ENCODE measurements around the gene CRIP2.

DNA sequence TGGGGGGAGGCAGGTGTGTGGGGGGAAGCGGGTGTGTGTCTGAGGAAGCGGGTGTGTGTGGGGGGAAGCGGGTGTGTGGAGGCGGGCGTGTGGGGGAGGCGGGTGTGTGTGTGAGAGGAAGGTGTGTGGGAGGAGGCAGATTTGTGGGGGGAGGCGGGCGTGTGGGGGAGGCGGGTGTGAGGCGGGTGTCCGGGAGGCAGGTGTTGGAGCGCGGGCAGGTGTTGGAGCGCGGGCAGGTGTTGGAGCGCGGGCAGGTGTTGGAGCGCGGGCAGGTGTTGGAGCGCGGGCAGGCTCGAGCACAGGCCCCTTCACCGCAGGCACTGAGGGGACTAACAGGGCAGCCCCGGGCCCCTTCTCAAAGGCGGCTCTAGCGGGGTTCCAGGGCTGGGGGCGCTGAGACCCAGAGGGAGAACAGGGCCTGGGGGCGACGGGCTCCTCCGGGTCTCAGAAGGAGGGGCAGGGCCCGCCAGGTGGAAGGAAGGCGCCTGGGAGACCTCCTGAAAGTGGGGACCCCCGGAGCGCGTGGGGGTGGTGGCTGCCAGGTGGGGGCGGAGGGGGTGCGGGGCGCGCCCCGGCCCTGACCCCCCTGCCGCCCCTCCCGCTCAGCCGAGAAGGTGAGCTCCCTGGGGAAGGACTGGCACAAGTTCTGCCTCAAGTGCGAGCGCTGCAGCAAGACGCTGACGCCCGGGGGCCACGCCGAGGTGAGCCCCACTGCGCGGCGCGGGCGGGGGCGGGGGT lies 3.2 kb downstream of the CRIP2 start:
- TF ChIP-seq YY1 (IDR thresholded peaks at IDR 0.05; ENCODE audit: insufficient read depth, insufficient read length), result no peak
- TF ChIP-seq SUZ12 (IDR thresholded peaks at IDR 0.05; ENCODE audit: extremely low read depth, insufficient read depth, insufficient read length), result no peak

All from NT2/D1 (cell line).